HepG2 (cell line): ENCODE data around the gene NOS1AP. TPM values are rescaled to one million over a fixed set of nuclear protein-coding genes. Genes with fewer than 3 reads are reported as not detected.

ENCODE experiments used
- ATAC-seq: fragments of 200-7000 bp; cut with Tn5 transposase; 3 replicates; pipeline ENCODE4 v1.9.1; 2020; ENCODE audit warnings: mild to moderate bottlenecking, moderate library complexity
- BruUV-seq: library from RNA; stranded (reverse); fragments of 400-500 nt; replicated peaks from 2 replicates; lab custom pipeline; 2021; lab: Mats Ljungman, UMichigan
- CTCF ChIA-PET: fragments of 300-600 bp; formaldehyde crosslinking; extraction: SDS; loops from one replicate; lab custom pipeline; 2021; ENCODE audit warnings: low total read pairs, inconsistent platforms, low intra/inter-chr PET ratio; lab: Yijun Ruan, JAX
- POLR2A ChIA-PET: fragments of 350-600 bp; sonication (Branson Sonifier 250); formaldehyde crosslinking; loops from one replicate; lab custom pipeline; 2020; ENCODE audit warnings: antibody characterized with exemption, inconsistent platforms; lab: Yijun Ruan, JAX
- DNase-seq: peaks from one replicate; pipeline ENCODE4 v3.0.0-alpha.2; 2015; ENCODE audit warnings: low spot score
- FAIRE-seq: peaks from 3 replicates; lab custom pipeline; 2011; peaks lifted over from hg19 to GRCh38; lab: Jason Lieb, UNC
- H2AFZ ChIP-seq: one replicate; pipeline ENCODE4 v1.6.1; 2011; ENCODE audit warnings: low read length, inconsistent platforms
- H3K27ac ChIP-seq: fragments of 300-600 bp; 3 replicates; pipeline ENCODE4 v1.8.0; 2011; ENCODE audit warnings: mixed run types, mild to moderate bottlenecking, mixed read lengths, low read length, inconsistent platforms; ENCODE audit not compliant: insufficient read depth; ENCODE audit errors: extremely low read length
- H3K27me3 ChIP-seq, 2 experiments: fragments of 200-600 bp in 1 of 2; 2 replicates in 1 of 2; 3 replicates in 1 of 2; pipeline versions ENCODE4 v1.6.0 to v1.8.0; 2011; ENCODE audit warnings: low read length in 2 of 2, mild to moderate bottlenecking in 2 of 2, moderate library complexity in 2 of 2, inconsistent platforms in 1 of 2; ENCODE audit not compliant: insufficient read depth in 2 of 2, control insufficient read depth in 1 of 2
- H3K36me3 ChIP-seq, 2 experiments: fragments of 200-600 bp in 1 of 2; replicated peaks in 1 of 2; 2 replicates in 1 of 2; 3 replicates in 1 of 2; pipeline versions ENCODE4 v1.5.1 to v1.8.0; 2011; ENCODE audit warnings: low read length in 2 of 2, inconsistent platforms in 1 of 2; ENCODE audit not compliant: insufficient read depth in 2 of 2, control insufficient read depth in 1 of 2
- H3K4me1 ChIP-seq: 2 replicates; pipeline ENCODE4 v1.5.1; 2012; ENCODE audit warnings: low read length, inconsistent platforms; ENCODE audit not compliant: insufficient read depth
- H3K4me2 ChIP-seq: 2 replicates; pipeline ENCODE4 v1.6.0; 2011; ENCODE audit warnings: low read depth, low read length, inconsistent platforms
- H3K4me3 ChIP-seq, 3 experiments: fragments of 200-600 bp in 1 of 3; sonication (generic), shearing (Covaris generic) in 1 of 3; replicated peaks in 1 of 3; 2 replicates each; pipeline ENCODE4 v1.5.1; 2011 to 2016; ENCODE audit warnings: low read length in 3 of 3, inconsistent platforms in 2 of 3, low read depth in 2 of 3, mild to moderate bottlenecking in 2 of 3, control low read depth in 1 of 3, mixed read lengths in 1 of 3; ENCODE audit not compliant: insufficient read depth in 1 of 3
- H3K79me2 ChIP-seq: one replicate; pipeline ENCODE4 v1.6.1; 2011; ENCODE audit warnings: low read length, inconsistent platforms; ENCODE audit not compliant: insufficient read depth
- H3K9ac ChIP-seq: 2 replicates; pipeline ENCODE4 v1.6.0; 2011; ENCODE audit warnings: mild to moderate bottlenecking, low read depth, low read length, inconsistent platforms; ENCODE audit not compliant: insufficient read depth
- H3K9me3 ChIP-seq: 2 replicates; pipeline ENCODE4 v1.5.1; 2012; ENCODE audit warnings: mild to moderate bottlenecking, low read length
- H4K20me1 ChIP-seq: 2 replicates; pipeline ENCODE4 v1.6.0; 2011; ENCODE audit warnings: inconsistent platforms, mild to moderate bottlenecking, low read length, moderate library complexity; ENCODE audit not compliant: insufficient read depth
- ERF ChIP-seq: IDR thresholded peaks from 2 replicates; pipeline ENCODE4 v1.6.1; 2018; ENCODE audit warnings: missing biosample characterization, missing genetic modification reagents
- HHEX ChIP-seq: IDR thresholded peaks from 2 replicates; pipeline ENCODE4 v1.6.1; 2016; ENCODE audit warnings: control low read depth
- HIVEP1 ChIP-seq: sonication (generic); formaldehyde crosslinking; IDR thresholded peaks from 2 replicates; pipeline ENCODE4 v1.4.0; 2020; ENCODE audit warnings: mild to moderate bottlenecking, missing genetic modification reagents
- KLF6 ChIP-seq: IDR thresholded peaks from 2 replicates; pipeline ENCODE4 v1.8.0; 2016; ENCODE audit warnings: missing biosample characterization, missing genetic modification reagents
- TFDP2 ChIP-seq: sonication (generic); formaldehyde crosslinking; IDR thresholded peaks from 2 replicates; pipeline ENCODE4 v1.4.0; 2020; ENCODE audit warnings: missing genetic modification reagents
- ZIK1 ChIP-seq: sonication (generic); formaldehyde crosslinking; IDR thresholded peaks from 2 replicates; pipeline ENCODE4 v1.5.0; 2020; ENCODE audit warnings: mild to moderate bottlenecking, low read depth, missing genetic modification reagents, borderline replicate concordance
- ZNF34 ChIP-seq: sonication (generic); formaldehyde crosslinking; IDR thresholded peaks from 2 replicates; pipeline ENCODE4 v1.4.0; 2020; ENCODE audit warnings: mild to moderate bottlenecking, missing genetic modification reagents, borderline replicate concordance
- ZNF609 ChIP-seq: sonication (generic); formaldehyde crosslinking; IDR thresholded peaks from 2 replicates; pipeline ENCODE4 v1.4.0; 2020; ENCODE audit warnings: mild to moderate bottlenecking, missing genetic modification reagents, borderline replicate concordance
- WGBS: methylation state at CpG from one replicate; pipeline ENCODE4 v1.1.6; 2017; ENCODE audit warnings: low lambda C conversion rate; 5-methylcytosine and 5-hydroxymethylcytosine counted together
- in situ Hi-C: cut with HindIII; loops from 2 replicates; pipeline ENCODE4 v1.10.0; 2017; ENCODE audit warnings: low pct_unique_long_range_greater_than_20kb; ENCODE audit not compliant: extremely low pct_ligation_motif_present
- intact Hi-C: fragments of 100-400 bp; cut with micrococcal nuclease; formaldehyde crosslinking; loops from one replicate; pipeline ENCODE4 v1.10.0; 2022; ENCODE audit not compliant: unreplicated experiment
- polyA plus RNA-seq, 8 experiments: library from polyadenylated mRNA; depleted of rRNA in 3 of 8; stranded (reverse) in 7 of 8; unstranded in 1 of 8; fragments of >200 nt; fragmentation: Illumina TruSeq in 4 of 8; extraction: Trizol in 4 of 8; gene quantifications; 2 replicates each; pipeline versions ENCODE4 v1.2.1 to v1.2.3, GENCODE V29; 2011 to 2016; ENCODE audit warnings: low read depth in 4 of 8, missing spikeins in 1 of 8, mixed read lengths in 1 of 8; ENCODE audit not compliant: insufficient read depth in 1 of 8
- total RNA-seq, 5 experiments: library from RNA; depleted of rRNA; stranded (reverse); fragments of >200 nt; fragmentation: Illumina TruSeq; extraction: Trizol; gene quantifications; 2 replicates each; pipeline ENCODE4 v1.2.3, GENCODE V29; 2016; ENCODE audit warnings: low read depth in 1 of 5

The NOS1AP gene
- total and polyA plus RNA-seq, 2 of the 13 experiments (the other 11 are each of a cell fraction or from before 2014, with no cell fraction given) = 2.0 to 3.3 TPM

- Histone ChIP-seq H3K27ac (no peak overlapping the region), H3K27me3 (no peaks in the 10 kb centered on the region), H2AFZ (no peak overlapping the region), H3K4me1 (peaks cover 23% of the 10 kb centered on the region), H3K4me3 (no peak overlapping the region), H3K4me2 (no peak overlapping the region), H3K36me3 (no peaks in the 10 kb centered on the region), H4K20me1 (no peaks in the 10 kb centered on the region), H3K9me3 (no peaks in the 10 kb centered on the region), H3K79me2 (peaks cover 9% of the 10 kb centered on the region), H3K9ac (no peak overlapping the region)
- in situ Hi-C loops (no loop called here), intact Hi-C loops (no loop called here)
- no peak for FAIRE-seq
- CTCF ChIA-PET = no interaction called here
- ATAC-seq = no peak
- POLR2A ChIA-PET = interaction anchor here (1.8 kb wide), 1 partner anchor 17 kb away, joined by 6 read pairs; no protein-coding TSS in a partner anchor
- 72% methylated on average over 4 of the region's 4 CpGs for WGBS
- no TSS peak for BruUV-seq
- no peak for DNase-seq
- TF ChIP-seq ZNF34 (CRISPR knock-in tag) (no peak), HIVEP1 (no peak), ZNF609 (CRISPR knock-in tag) (no peak), ZIK1 (CRISPR knock-in tag) (no peak), KLF6 (CRISPR knock-in tag) (no peak), HHEX (no peak), TFDP2 (CRISPR knock-in tag) (no peak), ERF (CRISPR knock-in tag) (no peak)
These were observed 109.6 kb downstream of the NOS1AP start for GRCh38 chr1:162179121-162179520.
